MG63 (cell line): Measurements from ENCODE around the gene CACHD1. TPM values are rescaled to one million over a fixed set of nuclear protein-coding genes. Genes with fewer than 3 reads are reported as not detected.

Source experiments
- DNase-seq: peaks from one replicate; pipeline ENCODE4 v3.0.0-alpha.2; 2020
- H3K27me3 ChIP-seq: fragments of 250-450 bp; sonication (Bioruptor Pico); 2 replicates; pipeline ENCODE4 v1.5.1; 2020; ENCODE audit warnings: mild to moderate bottlenecking, moderate library complexity
- H3K36me3 ChIP-seq: fragments of 250-450 bp; sonication (Bioruptor Pico); 2 replicates; pipeline ENCODE4 v1.5.1; 2020; ENCODE audit warnings: mild to moderate bottlenecking, moderate library complexity
- H3K4me3 ChIP-seq: fragments of 250-450 bp; sonication (Bioruptor Pico); 2 replicates; pipeline ENCODE4 v1.5.1; 2020; ENCODE audit warnings: mild to moderate bottlenecking, moderate library complexity
- H3K9me3 ChIP-seq: fragments of 250-450 bp; sonication (Bioruptor Pico); 2 replicates; pipeline ENCODE4 v1.5.1; 2020; ENCODE audit warnings: mild to moderate bottlenecking, moderate library complexity
- total RNA-seq: library from RNA; depleted of rRNA; stranded (reverse); fragments of >200 nt; shearing (Covaris generic); gene quantifications from 2 replicates; pipeline ENCODE4 v1.2.3, GENCODE V29; 2014; ENCODE audit warnings: low replicate concordance; rRNA removed

The CACHD1 gene
- 2.6 and 5.7 TPM in 2 replicates for total RNA-seq

DNA sequence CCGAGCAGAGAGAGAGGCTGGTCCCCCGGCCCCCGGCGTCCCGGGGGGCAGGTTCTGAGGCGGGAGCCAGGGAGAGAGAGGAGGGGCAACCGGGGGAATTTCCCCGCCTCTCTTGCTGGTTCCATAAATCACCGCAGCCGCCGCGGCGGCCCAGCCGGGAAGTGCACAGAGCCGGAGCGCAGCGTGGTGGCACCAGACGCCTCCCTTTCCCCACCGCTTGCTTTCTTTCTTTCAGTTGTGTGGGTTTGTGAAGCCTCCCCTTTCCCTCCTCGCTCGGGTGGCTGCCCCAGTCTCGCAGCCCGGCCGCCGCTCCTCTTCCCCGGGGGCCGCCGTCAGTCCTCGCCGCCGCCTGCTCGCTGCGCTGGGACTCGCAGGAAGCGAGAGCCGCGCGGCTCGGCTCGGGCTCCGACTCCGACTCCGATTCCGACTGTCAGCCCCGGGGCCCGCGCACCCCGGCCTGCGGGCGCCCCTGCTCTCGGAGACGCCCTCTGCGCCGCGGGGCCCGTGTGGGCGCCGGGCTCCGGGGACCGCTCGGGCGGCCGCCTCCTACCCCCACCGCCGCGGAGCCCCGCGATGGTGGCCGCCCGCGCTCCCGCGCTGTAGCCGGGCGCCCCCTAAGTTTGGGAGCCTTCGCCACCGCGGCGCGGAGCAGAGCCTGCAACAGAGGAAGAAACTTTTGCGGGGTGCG is at the start of gene CACHD1:
Gene CACHD1, plus strand, starts transcription at position 153 of the 688 bp plus-strand sequence. CDS start 616 bp downstream, outside the sequence.
- peak within 1 kb of the TSS; percentile 53 for H3K4me3 ChIP-seq

DNA sequence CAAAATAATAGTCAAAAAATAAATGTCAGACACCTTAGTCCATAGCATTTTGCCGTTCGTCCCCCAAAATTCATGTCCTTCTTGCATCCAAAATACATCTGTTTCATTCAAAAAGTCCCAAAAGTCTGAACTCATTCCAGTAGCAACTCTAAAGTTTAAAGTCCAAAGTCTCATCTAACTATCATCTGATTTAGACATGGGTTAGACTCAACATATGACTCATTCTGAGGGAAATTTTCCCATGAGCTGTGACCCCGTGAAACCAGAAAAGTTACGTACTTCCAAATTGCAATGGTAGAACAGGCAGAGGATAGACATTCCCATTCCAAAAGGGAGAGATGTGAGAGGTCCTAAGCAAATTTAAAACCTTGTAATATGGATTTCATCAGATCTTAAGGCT is 48.6 kb upstream of the CACHD1 start:
- H3K27me3 ChIP-seq = no peaks in the 10 kb centered on the region
- H3K4me3 ChIP-seq = no peak overlapping the region
- DNase-seq = no peak
- no peaks in the 10 kb centered on the region for H3K36me3 ChIP-seq
- H3K9me3 ChIP-seq = no peaks in the 10 kb centered on the region

More for the DNA sequence above, at the start of gene CACHD1:
- peaks cover 2% of the 10 kb centered on the region; the same call in 1 of the 2 replicates for H3K27me3 ChIP-seq
- H3K36me3 ChIP-seq = no peaks in the 10 kb centered on the region
- DNase-seq = peak; percentile 74
- H3K9me3 ChIP-seq = no peaks in the 10 kb centered on the region

DNA sequence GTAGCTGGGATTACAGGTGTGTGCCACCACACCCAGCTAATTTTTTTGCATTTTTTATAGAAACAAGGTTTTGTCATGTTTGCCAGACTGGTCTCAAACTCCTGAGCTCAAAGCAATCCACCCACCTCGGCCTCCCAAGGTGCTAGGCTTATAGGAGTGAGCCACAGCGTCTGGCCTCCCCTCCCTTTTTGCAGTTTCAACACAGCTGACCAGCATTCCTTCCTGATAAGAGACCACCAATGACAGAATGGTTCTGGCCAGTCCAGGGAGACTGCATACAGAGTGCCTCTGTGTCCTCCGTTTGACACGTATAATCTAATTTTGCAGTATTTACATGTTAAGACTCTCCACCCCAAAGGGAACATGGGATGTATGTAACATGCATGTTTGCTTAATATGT is 46.4 kb upstream of the CACHD1 start:
- no peak overlapping the region for H3K4me3 ChIP-seq
- H3K36me3 ChIP-seq = no peaks in the 10 kb centered on the region
- H3K9me3 ChIP-seq = no peaks in the 10 kb centered on the region
- H3K27me3 ChIP-seq = no peaks in the 10 kb centered on the region
- DNase-seq = no peak

DNA sequence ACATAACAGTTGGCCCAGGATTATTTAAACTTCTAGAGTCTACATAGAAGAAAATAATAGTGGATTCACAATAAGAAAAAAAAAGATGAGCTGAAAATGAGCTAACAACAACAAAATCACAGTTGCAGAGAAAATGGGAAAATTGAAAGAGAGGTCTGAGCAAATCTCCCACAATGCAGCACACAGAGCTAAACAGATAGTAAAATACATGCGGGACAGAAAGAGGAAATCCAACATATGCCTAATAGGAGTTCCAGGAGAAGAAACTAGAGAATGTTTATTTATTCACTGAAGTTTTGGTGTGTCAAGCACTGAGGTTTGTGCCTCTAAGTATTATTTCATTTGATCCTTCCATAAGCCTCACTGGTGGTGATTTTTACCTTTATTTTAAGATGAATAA is 45.5 kb upstream of the CACHD1 start:
- Histone ChIP-seq H3K36me3 (no peaks in the 10 kb centered on the region), H3K9me3 (no peaks in the 10 kb centered on the region), H3K4me3 (no peak overlapping the region), H3K27me3 (no peaks in the 10 kb centered on the region)
- DNase-seq = no peak

DNA sequence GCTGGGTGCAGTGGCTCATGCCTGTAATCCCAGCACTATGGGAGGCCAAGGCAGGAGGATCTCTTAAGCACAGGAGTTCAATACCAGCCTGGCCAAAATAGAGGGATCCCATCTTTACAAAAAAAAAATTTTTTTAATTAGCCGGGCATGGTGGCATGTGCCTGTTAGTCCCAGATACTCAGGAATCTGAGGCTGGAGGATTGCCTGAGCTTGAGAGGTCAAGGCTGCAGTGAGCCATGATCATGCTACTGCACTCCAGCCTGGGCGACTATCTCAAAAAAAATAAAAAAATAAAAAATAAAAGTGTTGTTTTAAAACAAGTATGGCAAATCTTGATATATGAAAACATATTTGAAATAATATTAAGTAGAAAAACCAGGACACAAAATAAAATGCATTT is 44.4 kb upstream of the CACHD1 start:
- Histone ChIP-seq H3K27me3 (no peaks in the 10 kb centered on the region), H3K4me3 (no peak overlapping the region), H3K36me3 (no peaks in the 10 kb centered on the region), H3K9me3 (no peaks in the 10 kb centered on the region)
- no peak for DNase-seq

DNA sequence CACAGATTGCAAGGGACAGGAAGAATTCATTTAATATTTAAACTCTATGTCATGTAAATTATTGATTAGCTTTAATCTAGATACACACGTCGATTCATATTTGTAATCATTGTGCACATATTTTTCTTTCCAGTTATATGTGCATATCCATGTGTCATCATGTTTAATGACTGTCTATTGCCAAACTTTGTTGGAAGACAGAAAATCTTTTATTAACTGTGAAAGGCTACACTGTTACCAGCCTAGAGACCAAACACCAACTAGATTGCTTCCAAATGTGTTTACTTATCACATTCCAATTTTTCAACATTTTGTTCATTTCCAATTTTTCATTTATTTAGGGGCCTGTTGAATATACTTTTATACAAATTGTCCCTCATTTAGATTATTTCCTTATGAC is 43.2 kb upstream of the CACHD1 start:
- DNase-seq = no peak
- Histone ChIP-seq H3K27me3 (no peaks in the 10 kb centered on the region), H3K36me3 (no peaks in the 10 kb centered on the region), H3K9me3 (no peaks in the 10 kb centered on the region), H3K4me3 (no peak overlapping the region)

DNA sequence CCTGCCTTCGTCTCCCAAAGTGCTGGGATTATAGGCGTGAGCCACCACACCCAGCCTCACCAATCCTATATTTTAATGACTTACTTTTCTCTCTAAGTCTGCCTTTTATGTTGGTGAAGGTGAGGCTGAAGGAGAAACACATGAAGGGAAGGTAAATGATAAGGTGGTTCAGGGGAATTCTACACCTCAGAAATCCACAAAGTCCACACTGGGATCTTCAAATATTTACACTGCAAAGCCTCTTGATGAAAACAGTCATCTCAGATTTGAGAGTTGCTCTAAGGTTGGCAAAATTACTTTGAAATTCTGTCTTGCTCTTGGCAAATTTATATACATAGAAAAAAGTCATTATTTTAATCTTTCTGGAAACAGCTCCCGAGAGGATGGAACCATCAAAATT is 42.0 kb upstream of the CACHD1 start:
- no peak for DNase-seq
- no peak overlapping the region for H3K4me3 ChIP-seq
- no peaks in the 10 kb centered on the region for H3K36me3 ChIP-seq
- H3K9me3 ChIP-seq = no peaks in the 10 kb centered on the region
- H3K27me3 ChIP-seq = no peaks in the 10 kb centered on the region

DNA sequence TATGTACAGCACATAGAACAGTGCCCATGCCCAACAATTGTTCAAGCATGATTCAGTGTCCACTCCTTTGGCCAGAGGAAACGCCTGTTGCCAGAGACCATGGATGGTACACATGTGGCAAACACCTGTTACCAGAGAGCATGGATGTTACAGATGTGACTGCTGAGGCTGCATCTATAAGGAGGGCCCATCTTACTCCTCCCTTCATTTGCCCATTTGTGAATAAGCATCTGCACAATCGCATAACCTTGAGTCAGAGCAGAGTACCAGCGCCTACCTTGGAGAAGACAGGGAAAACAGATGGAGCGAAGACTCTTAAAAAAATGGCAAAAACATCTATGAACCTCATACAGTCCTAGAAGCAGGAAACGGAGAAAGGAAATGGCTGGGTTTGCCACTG is 36.6 kb upstream of the CACHD1 start:
- Histone ChIP-seq H3K36me3 (no peaks in the 10 kb centered on the region), H3K9me3 (no peaks in the 10 kb centered on the region), H3K4me3 (no peak overlapping the region), H3K27me3 (no peaks in the 10 kb centered on the region)
- DNase-seq = no peak

DNA sequence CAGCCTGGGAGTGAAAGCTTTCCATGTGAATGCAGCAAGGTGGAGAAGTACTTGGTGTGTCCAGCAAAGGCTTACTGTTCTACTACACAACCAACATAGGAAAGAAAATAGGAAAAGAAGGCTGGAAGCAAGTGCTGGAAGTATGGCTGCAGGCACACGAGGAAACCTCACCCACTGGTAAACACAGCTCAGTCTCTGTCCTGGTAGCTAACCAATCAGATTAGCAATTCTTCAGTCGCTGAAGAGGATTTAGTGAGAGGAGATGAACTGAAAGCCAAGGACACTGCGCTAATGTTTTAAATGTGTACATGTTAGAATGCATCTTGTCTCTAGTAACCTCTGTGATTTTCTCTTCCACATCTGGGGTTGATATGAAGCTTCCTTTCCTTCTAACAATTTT is 36.2 kb upstream of the CACHD1 start:
- Histone ChIP-seq H3K4me3 (no peak overlapping the region), H3K9me3 (no peaks in the 10 kb centered on the region), H3K36me3 (no peaks in the 10 kb centered on the region), H3K27me3 (no peaks in the 10 kb centered on the region)
- no peak for DNase-seq

DNA sequence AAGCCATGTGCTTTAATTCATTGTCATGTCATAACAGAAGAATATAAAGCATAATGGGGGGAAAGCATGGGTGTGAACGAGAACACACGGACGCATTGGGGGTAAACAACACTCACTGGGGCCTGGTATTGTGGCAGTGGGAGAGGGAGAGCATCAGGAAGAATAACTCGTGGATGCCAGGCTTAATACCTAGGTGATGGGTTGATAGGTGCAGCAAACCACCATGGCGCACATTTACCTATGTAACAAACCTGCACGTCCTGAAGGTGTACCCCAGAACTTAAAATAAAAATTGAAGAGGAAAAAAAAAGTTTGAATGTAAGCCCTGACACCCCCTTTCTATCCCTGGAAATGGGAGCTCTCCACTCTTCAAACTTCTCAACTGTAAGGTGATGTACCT is 34.9 kb upstream of the CACHD1 start:
- Histone ChIP-seq H3K36me3 (no peaks in the 10 kb centered on the region), H3K4me3 (no peak overlapping the region), H3K27me3 (no peaks in the 10 kb centered on the region), H3K9me3 (no peaks in the 10 kb centered on the region)
- DNase-seq = no peak

DNA sequence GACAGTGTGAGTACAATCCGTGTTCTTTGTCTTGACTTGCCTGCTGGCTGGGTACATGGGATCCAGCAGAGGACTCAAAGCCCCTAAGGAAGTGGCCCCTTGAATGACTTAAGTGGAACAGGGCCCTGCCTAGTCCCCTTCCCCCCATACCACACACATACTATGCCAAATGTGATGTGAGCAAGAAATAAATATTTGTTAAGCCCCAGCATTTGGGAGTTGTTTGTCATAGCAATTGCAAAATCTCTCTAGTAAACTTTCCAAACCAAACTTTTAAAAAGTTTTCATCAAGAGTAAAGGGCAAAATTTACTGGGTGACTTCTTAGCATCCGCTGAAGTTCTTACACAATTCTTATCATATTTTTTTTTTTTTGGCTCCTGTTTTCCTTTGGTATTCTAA is 32.5 kb upstream of the CACHD1 start:
- no peaks in the 10 kb centered on the region for H3K9me3 ChIP-seq
- no peaks in the 10 kb centered on the region for H3K27me3 ChIP-seq
- H3K36me3 ChIP-seq = no peaks in the 10 kb centered on the region
- no peak for DNase-seq
- H3K4me3 ChIP-seq = no peak overlapping the region

DNA sequence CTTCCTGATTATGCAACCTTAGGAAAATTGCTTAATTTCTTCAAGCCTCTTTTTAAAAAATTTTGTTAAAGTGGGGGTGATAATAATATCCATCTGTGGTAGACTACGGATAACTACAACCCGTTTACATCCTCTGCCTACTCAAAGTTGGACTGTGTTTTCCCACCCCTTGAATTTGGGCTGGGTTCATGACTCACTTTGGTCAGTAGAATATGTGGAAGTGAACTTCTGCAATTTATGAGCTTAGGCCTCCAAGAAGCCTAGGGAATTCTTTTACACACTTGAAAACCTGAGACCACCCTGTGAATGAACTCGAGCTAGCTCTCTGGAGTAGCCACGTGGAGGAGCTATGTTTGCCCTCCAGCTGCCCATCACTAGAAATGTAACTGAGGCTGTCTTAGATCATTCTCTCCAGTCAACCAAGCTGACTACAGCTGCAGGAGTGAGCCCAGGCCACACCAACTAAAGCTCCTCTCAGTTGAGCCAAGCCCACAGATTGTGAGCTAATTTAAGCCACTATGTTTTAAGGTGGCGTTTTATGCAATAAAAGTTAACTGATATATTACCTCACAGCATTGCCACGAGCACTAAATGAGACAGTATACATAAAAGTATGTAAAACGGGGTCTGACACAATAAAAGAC is 29.6 kb upstream of the CACHD1 start:
- Histone ChIP-seq H3K4me3 (no peak overlapping the region), H3K9me3 (no peaks in the 10 kb centered on the region), H3K27me3 (no peaks in the 10 kb centered on the region; the same call in 1 of the 2 replicates), H3K36me3 (no peaks in the 10 kb centered on the region)
- no peak for DNase-seq

DNA sequence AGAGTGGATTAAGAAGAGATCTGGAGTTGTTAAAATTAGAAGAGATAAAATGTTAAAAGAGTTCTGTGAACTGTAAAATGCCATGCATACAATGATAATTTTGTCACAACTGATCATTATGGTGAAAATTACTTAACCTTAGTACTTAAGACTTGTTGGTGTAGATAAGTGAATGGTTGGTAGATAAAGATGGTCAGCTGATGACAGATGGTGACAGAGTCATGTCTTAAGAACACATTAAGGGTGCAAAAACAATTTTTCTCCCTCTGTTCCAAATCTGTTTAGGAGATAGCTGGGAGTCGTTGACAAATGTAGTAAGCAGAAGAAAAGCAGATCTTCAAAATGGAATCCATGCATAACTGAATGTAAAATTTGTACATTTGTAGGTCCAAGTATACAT is 18.5 kb upstream of the CACHD1 start:
- Histone ChIP-seq H3K9me3 (no peaks in the 10 kb centered on the region), H3K36me3 (no peaks in the 10 kb centered on the region), H3K27me3 (no peaks in the 10 kb centered on the region), H3K4me3 (no peak overlapping the region)
- DNase-seq = no peak

DNA sequence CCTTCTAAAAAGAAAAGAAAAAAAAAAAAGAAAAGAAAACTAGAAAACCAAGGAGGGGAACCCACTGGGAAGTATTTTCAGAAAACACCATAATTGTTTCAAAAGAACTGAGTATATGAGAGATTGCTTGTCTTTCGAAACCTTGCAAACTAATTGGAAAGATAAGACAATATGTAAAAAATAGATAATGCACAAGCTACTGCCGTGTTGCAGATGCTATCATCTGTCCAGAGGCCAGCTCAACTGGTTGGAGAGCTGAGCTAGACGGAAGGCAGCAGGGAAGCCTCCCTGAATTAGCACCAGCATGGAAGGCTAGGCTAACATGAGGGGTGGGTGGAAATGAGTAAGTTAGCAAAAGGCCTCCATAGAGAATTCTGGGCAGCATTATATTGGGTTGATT is 16.2 kb upstream of the CACHD1 start:
- Histone ChIP-seq H3K9me3 (no peaks in the 10 kb centered on the region), H3K4me3 (no peak overlapping the region), H3K27me3 (no peaks in the 10 kb centered on the region), H3K36me3 (no peaks in the 10 kb centered on the region)
- no peak for DNase-seq

DNA sequence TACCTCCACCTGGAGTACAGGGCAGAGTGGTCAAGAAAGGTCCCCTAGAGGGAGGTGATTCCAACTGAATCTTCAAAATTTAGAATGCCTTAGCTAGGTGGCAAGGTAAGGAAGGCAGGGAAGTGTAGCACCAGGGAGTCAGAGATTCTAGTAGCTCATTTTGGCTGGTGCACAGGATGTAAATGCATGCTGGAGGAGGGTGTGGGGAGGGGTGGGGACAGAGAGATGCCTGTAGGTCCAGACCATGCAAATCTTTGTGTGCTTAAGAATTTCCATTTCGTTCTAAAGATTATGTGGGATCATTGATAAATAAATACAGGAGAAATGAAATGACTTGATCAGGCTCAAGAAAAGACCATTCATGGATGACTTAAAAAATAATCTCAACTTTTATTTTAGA is 11.0 kb upstream of the CACHD1 start:
- no peak for DNase-seq
- Histone ChIP-seq H3K36me3 (no peaks in the 10 kb centered on the region), H3K9me3 (no peaks in the 10 kb centered on the region), H3K27me3 (no peaks in the 10 kb centered on the region), H3K4me3 (no peak overlapping the region)

DNA sequence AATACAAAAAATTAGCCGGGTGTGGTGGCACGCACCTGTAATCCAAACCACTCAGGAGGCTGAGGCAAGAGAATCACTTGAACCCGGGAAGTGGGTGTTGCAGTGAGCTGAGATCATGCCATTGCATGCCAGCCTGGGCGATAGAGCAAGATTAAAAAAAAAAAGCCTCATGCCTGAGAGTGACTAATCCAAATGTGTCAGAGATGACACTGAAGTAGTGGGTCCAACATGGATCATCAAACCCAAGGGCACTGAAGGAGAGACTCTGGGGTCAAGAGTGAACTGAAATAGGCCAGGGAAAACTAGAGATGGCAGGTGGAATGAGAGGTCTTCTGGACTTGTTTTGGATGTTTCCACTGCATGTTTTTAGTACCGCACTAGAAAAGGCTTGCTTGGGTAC is 10.2 kb upstream of the CACHD1 start:
- H3K36me3 ChIP-seq = no peaks in the 10 kb centered on the region
- no peaks in the 10 kb centered on the region for H3K9me3 ChIP-seq
- DNase-seq = peak; percentile 23
- H3K27me3 ChIP-seq = no peaks in the 10 kb centered on the region
- H3K4me3 ChIP-seq = no peak overlapping the region

DNA sequence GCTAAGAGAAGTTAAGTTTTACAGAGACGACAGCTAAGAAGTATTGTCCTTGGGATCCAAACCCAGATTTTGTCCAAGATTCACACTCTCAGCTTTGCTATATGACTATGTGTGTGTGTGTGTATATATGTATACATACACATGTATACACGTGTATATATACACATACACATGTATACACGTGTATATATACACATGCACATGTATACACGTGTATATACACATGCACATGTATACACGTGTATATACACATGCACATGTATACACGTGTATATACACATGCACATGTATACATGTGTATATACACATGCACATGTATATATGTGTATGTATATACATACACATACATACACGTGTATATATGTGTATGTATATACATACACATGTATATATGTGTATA is 3.9 kb upstream of the CACHD1 start:
- DNase-seq = no peak
- Histone ChIP-seq H3K27me3 (peaks cover 2% of the 10 kb centered on the region; the same call in 1 of the 2 replicates), H3K4me3 (no peak overlapping the region), H3K36me3 (no peaks in the 10 kb centered on the region), H3K9me3 (no peaks in the 10 kb centered on the region)
